Epidermal melanocyte (primary cell): Measurements from ENCODE around the gene RFTN2.

ENCODE experiments used
- DNase-seq: peaks from one replicate; pipeline ENCODE4 v3.0.0; 2011; ENCODE audit warnings: low spot score; ENCODE audit not compliant: insufficient read length

Gene RFTN2

DNA sequence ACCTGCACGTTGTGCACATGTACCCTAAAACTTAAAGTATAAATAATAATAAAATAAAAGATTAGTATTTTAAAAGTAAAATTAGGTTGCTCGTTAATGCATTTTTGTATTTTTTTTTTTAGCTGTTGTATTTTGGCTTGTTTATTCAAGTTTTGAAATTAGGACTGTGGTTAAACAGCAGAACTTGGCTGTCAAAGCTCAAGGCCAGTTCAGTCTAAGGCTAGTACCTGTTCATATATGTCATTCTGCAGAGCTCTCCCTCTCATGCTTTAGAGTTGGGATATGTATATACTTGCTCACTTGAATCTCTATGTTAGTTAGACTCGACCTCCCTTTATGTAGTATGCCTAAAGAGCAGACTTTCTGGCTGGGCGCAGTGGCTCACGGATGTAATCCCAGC is 126.8 kb downstream of the RFTN2 start:
- DNase-seq = no peak

DNA sequence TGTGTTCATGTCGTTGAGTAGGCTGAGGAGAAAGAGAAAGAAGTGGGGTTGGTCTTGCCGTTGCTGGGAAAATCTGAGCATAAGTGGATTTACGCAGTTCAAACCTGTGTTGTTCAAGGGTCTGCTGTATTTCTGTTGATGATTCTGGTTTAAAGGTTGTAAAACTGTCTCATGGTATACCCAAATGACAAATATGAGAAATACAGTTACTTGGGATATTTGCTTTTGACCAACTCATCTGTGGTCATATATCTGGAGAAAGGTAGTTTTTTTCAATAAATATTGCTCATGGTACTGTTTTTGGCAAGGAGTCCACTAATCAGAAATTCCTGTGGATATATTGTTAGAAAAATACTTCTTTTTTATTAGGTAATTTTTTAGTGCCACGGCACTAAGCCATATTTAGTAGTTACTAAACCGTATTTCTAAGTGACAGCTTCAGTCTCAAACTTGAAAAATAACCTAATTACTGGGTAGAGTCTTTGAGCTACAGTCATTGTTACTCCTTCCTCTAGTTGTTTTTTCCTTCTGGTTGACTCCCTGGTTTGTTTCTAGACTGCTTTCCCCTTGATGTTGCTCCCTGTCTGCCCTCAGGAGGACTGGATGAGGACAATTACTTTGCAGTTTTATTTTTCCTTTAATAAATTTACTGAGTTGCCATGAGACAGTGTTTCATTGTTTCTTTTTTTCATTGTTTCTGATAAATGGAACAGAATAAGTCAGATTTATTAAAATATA is 128.1 kb downstream of the RFTN2 start:
- DNase-seq = no peak

DNA sequence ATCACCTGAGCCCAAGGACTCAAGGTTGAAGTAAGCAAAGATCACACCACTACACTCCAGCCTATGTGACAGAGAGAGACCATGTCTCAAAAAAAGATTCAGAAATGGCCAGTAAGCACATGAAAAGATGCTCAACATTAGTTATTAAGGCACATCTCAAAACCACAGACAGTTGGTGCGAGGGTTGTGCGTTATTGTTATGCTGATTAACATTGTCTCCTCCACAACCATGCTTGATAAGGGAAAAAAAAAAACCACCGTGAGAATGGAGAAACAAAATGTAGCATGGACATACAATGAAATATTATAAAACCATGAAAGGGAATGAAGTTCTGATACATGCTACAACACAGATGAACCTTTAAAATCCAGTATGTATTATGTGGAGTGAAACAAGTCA is 132.2 kb downstream of the RFTN2 start:
- no peak for DNase-seq

- DNase-seq = no peak
Observed at GRCh38 chr2:197539734-197540133, 135.7 kb downstream of the RFTN2 start.

GRCh38 chr2:197538412-197538811 is 137.0 kb downstream of the RFTN2 start:
- peak; percentile 23 for DNase-seq
